Body of pancreas (tissue), 4 donors: ENCODE results near the gene FAS. TPM values are rescaled to one million over a fixed set of nuclear protein-coding genes. Genes with fewer than 3 reads are reported as not detected.
"Not testable (repeated sequence)": the region's sequence is repeated elsewhere in the genome, so short reads cannot be mapped to it uniquely, and the experiment has no call there.

Experiments used
- ATAC-seq: fragments of 150-250 bp; one replicate; pipeline ENCODE4 v1.9.1; 2016
- DNase-seq, 4 donors: peaks; one replicate each; pipeline ENCODE4 v3.0.0-alpha.2; 2019
- H3K27ac ChIP-seq, 4 donors: fragments of 200-600 bp; sonication (generic); 1 replicate in 3 of 4; 2 replicates in 1 of 4; pipeline versions ENCODE4 v1.5.1 to v1.6.1; 2016 to 2019; ENCODE audit warnings: mild to moderate bottlenecking in 1 of 4, mixed read lengths in 1 of 4, moderate library complexity in 1 of 4
- H3K27me3 ChIP-seq, 2 donors: fragments of 200-600 bp; sonication (generic); one replicate each; pipeline ENCODE4 v1.6.0; 2016; ENCODE audit warnings: mild to moderate bottlenecking in 1 of 2
- H3K36me3 ChIP-seq, 2 donors: fragments of 200-600 bp; sonication (generic); replicated peaks in 1 of 2; 2 replicates each; pipeline ENCODE4 v1.5.1; 2016; ENCODE audit warnings: low read depth in 2 of 2; ENCODE audit not compliant: insufficient read depth in 1 of 2
- H3K4me1 ChIP-seq: fragments of 200-600 bp; sonication (generic); one replicate; pipeline ENCODE4 v1.6.0; 2016
- H3K4me3 ChIP-seq, 2 donors: fragments of 200-600 bp; sonication (generic); 1 replicate in 1 of 2; 2 replicates in 1 of 2; pipeline ENCODE4 v1.5.1; 2016 to 2019
- H3K9me3 ChIP-seq, 3 donors: fragments of 200-600 bp; sonication (generic); 1 replicate in 2 of 3; 2 replicates in 1 of 3; pipeline ENCODE4 v1.5.1; 2016
- CTCF ChIP-seq, 7 experiments: fragments of 450-650 bp in 4 of 7; fragments of 200-600 bp in 3 of 7; sonication (generic) in 3 of 7; IDR thresholded peaks; one replicate each; pipeline ENCODE4 v1.5.1; 2016 to 2019; ENCODE audit warnings: antibody characterized with exemption in 7 of 7
- POLR2A ChIP-seq, 3 donors: fragments of 450-650 bp; IDR thresholded peaks; one replicate each; pipeline ENCODE4 v1.6.1; 2016; ENCODE audit warnings: antibody characterized with exemption in 3 of 3, mild to moderate bottlenecking in 2 of 3
- WGBS, 2 donors: methylation state at CpG; one replicate each; pipeline ENCODE4 v1.1.5; 2017; 5-methylcytosine and 5-hydroxymethylcytosine counted together
- intact Hi-C: fragments of 100-400 bp; cut with DNase I; formaldehyde crosslinking; loops from one replicate; pipeline ENCODE4 v1.15.1; 2023
- total RNA-seq, 2 donors: library from RNA; depleted of rRNA; stranded (reverse); fragments of >200 nt; gene quantifications; one replicate each; pipeline ENCODE4 v1.1.0, GENCODE V29; 2016

FAS gene
- total RNA-seq, 2 donors from 2014 or later, result 13.7 to 22.1 TPM

- intact Hi-C loops, result loop anchor here (10.0 kb wide), 1 partner anchor 185 kb away; the partner anchor contains the start of gene CH25H
- TF ChIP-seq POLR2A (IDR thresholded peaks at IDR 0.05) (no peak), CTCF (IDR thresholded peaks at IDR 0.05) (no peak)
- 47 to 65% methylated on average over 2 of the region's 2 CpGs for WGBS, 2 donors
These were observed 29.1 kb downstream of the FAS start for GRCh38 chr10:89019569-89020327.

GRCh38 chr10:89021526-89021925 lies 30.9 kb downstream of the FAS start:
- WGBS, 2 donors, result 81 to 91% methylated on average over 6 of the region's 6 CpGs
- not testable (repeated sequence) for H3K27me3 ChIP-seq, ATAC-seq, DNase-seq, H3K4me3 ChIP-seq, H3K36me3 ChIP-seq, H3K9me3 ChIP-seq, H3K27ac ChIP-seq, H3K4me1 ChIP-seq
- intact Hi-C loops, result loop anchor here (10.0 kb wide), 1 partner anchor 183 kb away; the partner anchor contains the start of gene CH25H

More at GRCh38 chr10:89019569-89020327, 29.1 kb downstream of the FAS start:
- H3K4me1 ChIP-seq, result no peaks in the 10 kb centered on the region
- no peak overlapping the region for H3K4me3 ChIP-seq
- DNase-seq, result no peak
- no peaks in the 10 kb centered on the region for H3K27me3 ChIP-seq
- H3K27ac ChIP-seq, result peak overlapping the region in 1 of 4 donors; percentile 37
- peaks cover 0 to 6% (median 0%) of the 10 kb centered on the region in 3 donors for H3K9me3 ChIP-seq
- no peak for ATAC-seq
- H3K36me3 ChIP-seq, result no peaks in the 10 kb centered on the region

- H3K36me3 ChIP-seq, result no peaks in the 10 kb centered on the region
- H3K27me3 ChIP-seq, result no peaks in the 10 kb centered on the region
- no peak overlapping the region for H3K4me3 ChIP-seq
- H3K4me1 ChIP-seq, result no peaks in the 10 kb centered on the region
- 67 to 71% methylated on average over 2 of the region's 2 CpGs for WGBS, 2 donors
- intact Hi-C loops, result loop anchor here (10.0 kb wide), 1 partner anchor 182 kb away; the partner anchor contains the start of gene CH25H
- H3K27ac ChIP-seq, result no peak overlapping the region
- no peak for ATAC-seq
- peaks cover 0 to 6% (median 0%) of the 10 kb centered on the region in 3 donors for H3K9me3 ChIP-seq
- DNase-seq, result no peak
- no peak for TF ChIP-seq POLR2A (IDR thresholded peaks at IDR 0.05)
- TF ChIP-seq CTCF (IDR thresholded peaks at IDR 0.05), result no peak
These were observed 32.1 kb downstream of the FAS start for GRCh38 chr10:89022734-89023133.

GRCh38 chr10:89025453-89025852 lies 34.9 kb downstream of the FAS start:
- WGBS, 2 donors, result 87 to 100% methylated on average over 1 of the region's 1 CpG
- no peak for TF ChIP-seq POLR2A (IDR thresholded peaks at IDR 0.05)
- intact Hi-C loops, result loop anchor here (10.0 kb wide), 1 partner anchor 179 kb away; the partner anchor contains the start of gene CH25H
- no peaks in the 10 kb centered on the region for H3K36me3 ChIP-seq
- peaks cover 6% of the 10 kb centered on the region for H3K4me1 ChIP-seq
- H3K9me3 ChIP-seq, result no peaks in the 10 kb centered on the region
- ATAC-seq, result no peak
- no peaks in the 10 kb centered on the region for H3K27me3 ChIP-seq
- H3K4me3 ChIP-seq, result no peak overlapping the region
- DNase-seq, result no peak
- no peak overlapping the region for H3K27ac ChIP-seq

GRCh38 chr10:89029181-89029580 lies 38.6 kb downstream of the FAS start:
- intact Hi-C loops, result loop anchor here (10.0 kb wide), 1 partner anchor 176 kb away; the partner anchor contains the start of gene CH25H
- Histone ChIP-seq H3K27ac (no peak overlapping the region), H3K4me1 (peaks cover 6% of the 10 kb centered on the region), H3K36me3 (no peaks in the 10 kb centered on the region), H3K27me3 (no peaks in the 10 kb centered on the region), H3K4me3 (no peak overlapping the region), H3K9me3 (no peaks in the 10 kb centered on the region)
- no peak for TF ChIP-seq CTCF (IDR thresholded peaks at IDR 0.05)
- no peak for TF ChIP-seq POLR2A (IDR thresholded peaks at IDR 0.05)
- 79 to 80% methylated on average over 2 of the region's 2 CpGs for WGBS, 2 donors
- peak; percentile 17 for ATAC-seq
- peak in 1 of 4 donors; percentile 17 for DNase-seq
